K562 (cell line): ENCODE measurements around the gene ZNF484. TPM values are rescaled to one million over a fixed set of nuclear protein-coding genes. Genes with fewer than 3 reads are reported as not detected.

Experiments used
- FOSL1 ChIP-seq: fragments of 200-800 bp; sonication (Bioruptor generic); conservative IDR thresholded peaks from 2 replicates; pipeline ENCODE4 v1.6.1; 2016; ENCODE audit warnings: missing genetic modification characterization, missing compliant biosample characterization
- HDAC1 ChIP-seq, 2 experiments: fragments of 450-650 bp; IDR thresholded peaks; 2 replicates each; pipeline ENCODE4 v1.6.1; 2016 to 2017; ENCODE audit warnings: inconsistent platforms in 1 of 2, mild to moderate bottlenecking in 1 of 2, moderate library complexity in 1 of 2
- MAFG ChIP-seq: fragments of 450-650 bp; conservative IDR thresholded peaks from 2 replicates; pipeline ENCODE4 v1.6.1; 2016; ENCODE audit warnings: missing genetic modification characterization, missing compliant biosample characterization
- XRCC4 ChIP-seq: IDR thresholded peaks from one replicate; pipeline ENCODE4 v1.6.1; 2011; ENCODE audit not compliant: insufficient read depth, insufficient read length; ENCODE audit errors: extremely low read depth
- polyA plus RNA-seq, 8 experiments: library from polyadenylated mRNA; depleted of rRNA in 4 of 8; stranded (reverse) in 5 of 8; unstranded in 3 of 8; fragments of >200 nt; fragmentation: Nextera tagmentation in 2 of 8; fragmentation: Illumina TruSeq in 1 of 8; extraction: Ambion mirVana in 2 of 8; extraction: Trizol in 1 of 8; gene quantifications; 2 replicates each; pipeline versions ENCODE4 v1.2.1 to v1.2.3, GENCODE V29; 2011 to 2014; ENCODE audit warnings: inconsistent platforms in 1 of 8, missing spikeins in 1 of 8
- total RNA-seq, 7 experiments: library from RNA; depleted of rRNA in 6 of 7; stranded (reverse); fragments of >200 nt in 6 of 7; fragmentation: Illumina TruSeq in 2 of 7; extraction: Trizol in 2 of 7; gene quantifications; 2 replicates each; pipeline versions ENCODE4 v1.2.1 to v1.2.3, GENCODE V29; 2011 to 2021; ENCODE audit warnings: low replicate concordance in 1 of 7
- TF ChIP-seq, protein P1 (sequence below): fragments of 450-650 bp; formaldehyde crosslinking; conservative IDR thresholded peaks from 2 replicates; pipeline ENCODE4 v1.4.0; 2022; ENCODE audit warnings: mild to moderate bottlenecking, missing genetic modification characterization
- TF ChIP-seq, protein P2 (sequence below): fragments of 450-650 bp; IDR thresholded peaks from 2 replicates; pipeline ENCODE4 v1.6.1; 2016; ENCODE audit warnings: low read depth

Gene ZNF484
- total and polyA plus RNA-seq, 9 of the 15 experiments (the other 6 are each of a cell fraction or from before 2014, with no cell fraction given) = 1.1 to 5.8 (median 2.5) TPM

DNA sequence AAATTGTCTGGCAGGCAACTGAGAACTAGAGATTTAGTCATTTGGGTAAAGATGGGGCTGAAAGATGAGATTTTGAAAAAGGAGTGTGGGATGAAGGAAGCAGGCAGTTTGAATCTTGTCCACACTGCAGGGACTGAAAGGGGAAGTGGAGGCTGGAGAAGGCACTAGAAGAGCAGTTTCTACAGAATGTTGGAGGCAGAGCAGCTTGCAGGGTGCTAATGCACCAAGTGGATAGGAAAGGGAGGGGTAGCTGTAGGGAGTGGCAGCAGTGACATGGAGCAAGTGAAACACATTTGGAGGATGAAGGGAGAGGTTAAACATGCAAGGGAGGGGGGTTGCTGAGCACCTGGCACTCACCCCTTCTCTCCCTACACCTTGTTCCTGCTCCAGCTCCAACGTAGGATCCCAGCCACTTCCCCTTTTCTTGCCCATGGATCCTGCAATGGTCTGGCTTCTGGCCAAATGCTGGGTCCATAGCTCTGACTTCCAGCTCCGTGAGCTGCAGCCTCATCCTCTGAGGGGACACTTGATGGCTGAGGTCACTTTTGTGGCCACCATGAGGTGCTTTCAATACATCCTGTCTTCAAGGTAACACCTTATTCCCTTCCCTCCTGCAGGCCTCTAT lies 39.5 kb upstream of the ZNF484 start (continued):
- no peak for TF ChIP-seq HDAC1 (IDR thresholded peaks at IDR 0.05)
- TF ChIP-seq, protein P1, sequence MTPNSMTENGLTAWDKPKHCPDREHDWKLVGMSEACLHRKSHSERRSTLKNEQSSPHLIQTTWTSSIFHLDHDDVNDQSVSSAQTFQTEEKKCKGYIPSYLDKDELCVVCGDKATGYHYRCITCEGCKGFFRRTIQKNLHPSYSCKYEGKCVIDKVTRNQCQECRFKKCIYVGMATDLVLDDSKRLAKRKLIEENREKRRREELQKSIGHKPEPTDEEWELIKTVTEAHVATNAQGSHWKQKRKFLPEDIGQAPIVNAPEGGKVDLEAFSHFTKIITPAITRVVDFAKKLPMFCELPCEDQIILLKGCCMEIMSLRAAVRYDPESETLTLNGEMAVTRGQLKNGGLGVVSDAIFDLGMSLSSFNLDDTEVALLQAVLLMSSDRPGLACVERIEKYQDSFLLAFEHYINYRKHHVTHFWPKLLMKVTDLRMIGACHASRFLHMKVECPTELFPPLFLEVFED = no peak
- TF ChIP-seq MAFG (tag) = no peak
- no peak for TF ChIP-seq XRCC4
- TF ChIP-seq FOSL1 (tag) = no peak
- TF ChIP-seq, protein P2, sequence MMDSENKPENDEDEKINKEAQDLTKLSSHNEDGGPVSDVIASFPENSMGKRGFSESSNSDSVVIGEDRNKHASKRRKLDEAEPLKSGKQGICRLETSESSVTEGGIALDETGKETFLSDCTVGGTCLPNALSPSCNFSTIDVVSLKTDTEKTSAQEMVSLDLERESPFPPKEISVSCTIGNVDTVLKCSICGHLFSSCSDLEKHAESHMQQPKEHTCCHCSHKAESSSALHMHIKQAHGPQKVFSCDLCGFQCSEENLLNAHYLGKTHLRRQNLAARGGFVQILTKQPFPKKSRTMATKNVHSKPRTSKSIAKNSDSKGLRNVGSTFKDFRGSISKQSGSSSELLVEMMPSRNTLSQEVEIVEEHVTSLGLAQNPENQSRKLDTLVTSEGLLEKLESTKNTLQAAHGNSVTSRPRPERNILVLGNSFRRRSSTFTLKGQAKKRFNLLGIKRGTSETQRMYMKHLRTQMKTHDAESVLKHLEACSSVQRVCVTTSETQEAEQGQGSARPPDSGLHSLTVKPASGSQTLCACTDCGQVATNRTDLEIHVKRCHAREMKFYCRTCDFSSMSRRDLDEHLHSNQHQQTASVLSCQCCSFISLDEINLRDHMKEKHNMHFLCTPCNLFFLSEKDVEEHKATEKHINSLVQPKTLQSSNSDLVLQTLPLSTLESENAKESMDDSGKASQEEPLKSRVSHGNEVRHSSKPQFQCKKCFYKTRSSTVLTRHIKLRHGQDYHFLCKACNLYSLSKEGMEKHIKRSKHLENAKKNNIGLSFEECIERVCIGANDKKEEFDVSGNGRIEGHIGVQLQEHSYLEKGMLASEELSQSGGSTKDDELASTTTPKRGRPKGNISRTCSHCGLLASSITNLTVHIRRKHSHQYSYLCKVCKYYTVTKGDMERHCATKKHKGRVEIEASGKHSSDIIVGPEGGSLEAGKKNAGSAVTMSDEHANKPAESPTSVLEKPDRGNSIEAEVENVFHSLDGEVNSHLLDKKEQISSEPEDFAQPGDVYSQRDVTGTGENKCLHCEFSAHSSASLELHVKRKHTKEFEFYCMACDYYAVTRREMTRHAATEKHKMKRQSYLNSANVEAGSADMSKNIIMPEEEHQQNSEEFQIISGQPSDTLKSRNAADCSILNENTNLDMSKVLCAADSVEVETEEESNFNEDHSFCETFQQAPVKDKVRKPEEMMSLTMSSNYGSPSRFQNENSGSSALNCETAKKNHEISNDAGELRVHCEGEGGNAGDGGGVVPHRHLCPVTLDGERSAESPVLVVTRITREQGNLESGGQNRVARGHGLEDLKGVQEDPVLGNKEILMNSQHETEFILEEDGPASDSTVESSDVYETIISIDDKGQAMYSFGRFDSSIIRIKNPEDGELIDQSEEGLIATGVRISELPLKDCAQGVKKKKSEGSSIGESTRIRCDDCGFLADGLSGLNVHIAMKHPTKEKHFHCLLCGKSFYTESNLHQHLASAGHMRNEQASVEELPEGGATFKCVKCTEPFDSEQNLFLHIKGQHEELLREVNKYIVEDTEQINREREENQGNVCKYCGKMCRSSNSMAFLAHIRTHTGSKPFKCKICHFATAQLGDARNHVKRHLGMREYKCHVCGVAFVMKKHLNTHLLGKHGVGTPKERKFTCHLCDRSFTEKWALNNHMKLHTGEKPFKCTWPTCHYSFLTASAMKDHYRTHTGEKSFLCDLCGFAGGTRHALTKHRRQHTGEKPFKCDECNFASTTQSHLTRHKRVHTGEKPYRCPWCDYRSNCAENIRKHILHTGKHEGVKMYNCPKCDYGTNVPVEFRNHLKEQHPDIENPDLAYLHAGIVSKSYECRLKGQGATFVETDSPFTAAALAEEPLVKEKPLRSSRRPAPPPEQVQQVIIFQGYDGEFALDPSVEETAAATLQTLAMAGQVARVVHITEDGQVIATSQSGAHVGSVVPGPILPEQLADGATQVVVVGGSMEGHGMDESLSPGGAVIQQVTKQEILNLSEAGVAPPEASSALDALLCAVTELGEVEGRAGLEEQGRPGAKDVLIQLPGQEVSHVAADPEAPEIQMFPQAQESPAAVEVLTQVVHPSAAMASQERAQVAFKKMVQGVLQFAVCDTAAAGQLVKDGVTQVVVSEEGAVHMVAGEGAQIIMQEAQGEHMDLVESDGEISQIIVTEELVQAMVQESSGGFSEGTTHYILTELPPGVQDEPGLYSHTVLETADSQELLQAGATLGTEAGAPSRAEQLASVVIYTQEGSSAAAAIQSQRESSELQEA = no peak
